ENCODE data around the gene MDH1.

DNA sequence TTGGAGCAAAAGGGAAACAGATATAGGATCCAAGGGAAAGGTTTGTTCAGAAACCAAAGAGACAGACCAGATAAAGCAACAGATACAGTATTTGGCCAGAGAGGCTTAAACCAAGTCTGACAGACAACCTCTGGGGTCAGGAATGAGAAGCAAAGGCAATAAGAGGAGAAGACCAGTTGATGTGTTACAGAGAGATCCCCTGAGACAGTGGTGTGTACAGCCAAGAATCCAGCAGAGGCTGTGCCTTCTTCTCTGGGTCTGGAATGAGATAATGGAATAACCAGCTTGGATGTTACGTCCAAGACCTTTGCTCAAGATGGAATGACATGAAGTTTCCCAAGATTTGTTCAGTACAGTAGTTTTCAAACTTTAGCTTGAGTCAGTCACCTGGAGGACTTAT is 61.1 kb downstream of the MDH1 start:
- TF ChIP-seq YY1 (IDR thresholded peaks at IDR 0.05; ENCODE audit: insufficient read depth, insufficient read length) (no peak), ZNF274 (IDR thresholded peaks at IDR 0.05; ENCODE audit: low read depth, low read length) (no peak)
